Vein endothelial cell (primary cell): ENCODE measurements around the gene CYP4F11. TPM values are rescaled to one million over a fixed set of nuclear protein-coding genes. Genes with fewer than 3 reads are reported as not detected.

Experiments
- small RNA-seq: library from RNA; depleted of rRNA; stranded (forward); fragments of <200 nt; gene quantifications from one replicate; pipeline ENCODE3, GENCODE V24; 2012
- total RNA-seq: library from RNA; depleted of rRNA; stranded (reverse); fragments of >200 nt; gene quantifications from 2 replicates; pipeline ENCODE4 v1.2.3, GENCODE V29; 2012

CYP4F11 gene
- total RNA-seq, result not detected in 2 replicates

GRCh38 chr19:15934332-15935078, at the start of gene CYP4F11:
CYP4F11 (minus strand) TSS chr19:15934529; CDS start chr19:15934408, 121 bp downstream.

GRCh38 chr19:15948223-15949058, 14.1 kb upstream of the CYP4F11 start, which contains the start of gene OR10H4:
OR10H4 (plus strand) TSS chr19:15949008; CDS start chr19:15949008, 0 bp downstream.

GRCh38 chr19:15897738-15898276, 36.5 kb downstream of the CYP4F11 start, which contains the start of gene CYP4F2:
CYP4F2 (minus strand) TSS chr19:15898074; CDS start chr19:15897611, 463 bp downstream.

Small RNA genes lying within 50 kb of the gene (small RNA-seq; reads per million reads assigned to genes)
- gene CYP4F36P, result not detected

Other genes starting within 250 kb of the CYP4F11 start
- not detected in 2 replicates for gene OR10H2, start 206.5 kb downstream of the CYP4F11 start, total RNA-seq
- gene OR10H3, start 196.5 kb downstream of the CYP4F11 start, total RNA-seq, result not detected in 2 replicates
- gene OR10H5, start 146.9 kb downstream of the CYP4F11 start, total RNA-seq, result not detected in 2 replicates
- gene OR10H1, start 118.9 kb downstream of the CYP4F11 start, total RNA-seq, result not detected in 2 replicates
- gene CYP4F2, start 36.5 kb downstream of the CYP4F11 start, total RNA-seq, result not detected in 2 replicates
- not detected in 2 replicates for gene OR10H4, start 14.5 kb upstream of the CYP4F11 start, total RNA-seq
- gene TPM4, start 142.0 kb upstream of the CYP4F11 start, total RNA-seq, result 741 and 843 TPM in 2 replicates
- 98.0 and 130 TPM in 2 replicates for gene RAB8A, start 177.4 kb upstream of the CYP4F11 start, total RNA-seq
- not detected in 2 replicates for gene HSH2D, start 209.2 kb upstream of the CYP4F11 start, total RNA-seq
- not detected in 2 replicates for gene CIB3, start 239.0 kb upstream of the CYP4F11 start, total RNA-seq